B cell (primary cell): ENCODE measurements around the gene ANO2. TPM values are rescaled to one million over a fixed set of nuclear protein-coding genes. Genes with fewer than 3 reads are reported as not detected.

Source experiments
- ATAC-seq: fragments of 200-7000 bp; cut with Tn5 transposase; one replicate; pipeline ENCODE4 v1.10.0; 2021; ENCODE audit warnings: low read depth, mild to moderate bottlenecking, moderate number of reproducible peaks, moderate library complexity
- CTCF ChIA-PET: fragments of 350-600 bp; sonication (Branson Sonifier 250); formaldehyde crosslinking; loops from one replicate; lab custom pipeline; 2021; ENCODE audit warnings: antibody characterized with exemption, inconsistent platforms; lab: Charles Lee
- POLR2A ChIA-PET: fragments of 350-600 bp; sonication (Branson Sonifier 250); formaldehyde crosslinking; loops from one replicate; lab custom pipeline; 2021; ENCODE audit warnings: antibody characterized with exemption; lab: Charles Lee
- DNase-seq: peaks from one replicate; pipeline ENCODE4 v3.0.0; 2013
- H2AFZ ChIP-seq: 2 replicates; pipeline ENCODE4 v1.6.1; 2012; ENCODE audit warnings: mild to moderate bottlenecking, low read depth, low read length; ENCODE audit not compliant: insufficient read depth, poor library complexity, severe bottlenecking
- H3K27ac ChIP-seq, 2 donors: 1 replicate in 1 of 2; 2 replicates in 1 of 2; pipeline ENCODE4 v1.5.1; 2012 to 2013; ENCODE audit warnings: low read length in 2 of 2, mild to moderate bottlenecking in 2 of 2, moderate library complexity in 1 of 2
- H3K27me3 ChIP-seq, 4 experiments: fragments of 200-600 bp in 1 of 4; sonication (generic) in 1 of 4; replicated peaks in 1 of 4; 1 replicate in 2 of 4; 2 replicates in 2 of 4; pipeline versions ENCODE4 v1.6.1 to v1.7.0; 2013 to 2016; ENCODE audit warnings: low read length in 3 of 4, mild to moderate bottlenecking in 2 of 4, mixed read lengths in 1 of 4, moderate library complexity in 1 of 4; ENCODE audit not compliant: insufficient read depth in 4 of 4, control insufficient read depth in 3 of 4; ENCODE audit errors: control extremely low read depth in 1 of 4
- H3K36me3 ChIP-seq, 2 experiments: replicated peaks in 1 of 2; 1 replicate in 1 of 2; 2 replicates in 1 of 2; pipeline versions ENCODE4 v1.6.1 to v1.7.1; 2013; ENCODE audit warnings: low read length in 1 of 2; ENCODE audit not compliant: insufficient read depth in 2 of 2, control insufficient read depth in 1 of 2; ENCODE audit errors: control extremely low read depth in 1 of 2, extremely low read depth in 1 of 2
- H3K4me1 ChIP-seq, 2 donors: fragments of 200-600 bp in 1 of 2; sonication (generic) in 1 of 2; 1 replicate in 1 of 2; 2 replicates in 1 of 2; pipeline versions ENCODE4 v1.5.1 to v1.6.1; 2013 to 2017; ENCODE audit warnings: low read length in 2 of 2; ENCODE audit not compliant: control insufficient read depth in 2 of 2, insufficient read depth in 2 of 2
- H3K4me2 ChIP-seq: replicated peaks from 2 replicates; pipeline ENCODE3; 2012; ENCODE audit warnings: mild to moderate bottlenecking, low read depth, low read length; ENCODE audit not compliant: poor library complexity, severe bottlenecking
- H3K4me3 ChIP-seq, 5 experiments: fragments of 200-600 bp in 1 of 5; sonication (generic) in 1 of 5; 1 replicate in 3 of 5; 2 replicates in 2 of 5; pipeline versions ENCODE4 v1.5.1 to v1.7.0; 2011 to 2016; ENCODE audit warnings: low read length in 4 of 5, mild to moderate bottlenecking in 4 of 5, low read depth in 2 of 5, control low read depth in 1 of 5, moderate library complexity in 1 of 5; ENCODE audit not compliant: insufficient read depth in 1 of 5; ENCODE audit errors: control extremely low read depth in 1 of 5, extremely low read depth in 1 of 5
- H3K79me2 ChIP-seq: fragments of 200-600 bp; sonication (generic); one replicate; pipeline ENCODE4 v1.6.0; 2016; ENCODE audit warnings: low read length; ENCODE audit not compliant: control insufficient read depth, insufficient read depth
- H3K9ac ChIP-seq: fragments of 200-600 bp; sonication (generic); 2 replicates; pipeline ENCODE4 v1.6.1; 2017; ENCODE audit warnings: mild to moderate bottlenecking, low read length, moderate library complexity
- H3K9me3 ChIP-seq, 3 donors: one replicate each; pipeline versions ENCODE4 v1.6.1 to v1.7.1; 2013; ENCODE audit warnings: low read length in 2 of 3; ENCODE audit not compliant: control insufficient read depth in 2 of 3, insufficient read depth in 1 of 3; ENCODE audit errors: control extremely low read depth in 1 of 3
- H4K20me1 ChIP-seq: 2 replicates; pipeline ENCODE4 v1.6.0; 2012; ENCODE audit warnings: mild to moderate bottlenecking, low read length; ENCODE audit not compliant: insufficient read depth, control insufficient read depth, poor library complexity, severe bottlenecking
- H3K27ac Mint-ChIP-seq: one replicate; pipeline ENCODE4 v1.8.0; 2021; ENCODE audit warnings: mixed read lengths
- H3K27me3 Mint-ChIP-seq: one replicate; pipeline ENCODE4 v1.8.0; 2021; ENCODE audit warnings: mixed read lengths
- H3K4me1 Mint-ChIP-seq: one replicate; pipeline ENCODE4 v1.8.0; 2021; ENCODE audit warnings: mixed read lengths
- H3K4me3 Mint-ChIP-seq: one replicate; pipeline ENCODE4 v1.8.0; 2021; ENCODE audit warnings: mixed read lengths
- H3K9me3 Mint-ChIP-seq: one replicate; pipeline ENCODE4 v1.8.0; 2022; ENCODE audit warnings: mixed read lengths; ENCODE audit not compliant: insufficient read depth
- EZH2 ChIP-seq: IDR thresholded peaks from 2 replicates; pipeline ENCODE4 v1.6.1; 2012; ENCODE audit warnings: borderline replicate concordance, low read depth, mild to moderate bottlenecking, moderate library complexity, low read length; ENCODE audit not compliant: insufficient read depth, poor library complexity, severe bottlenecking
- WGBS: methylation state at CpG from one replicate; pipeline ENCODE4 v1.1.5; 2013; ENCODE audit warnings: missing lambda C conversion rate; ENCODE audit not compliant: insufficient coverage; 5-methylcytosine and 5-hydroxymethylcytosine counted together
- intact Hi-C: fragments of 100-400 bp; cut with micrococcal nuclease; formaldehyde crosslinking; loops from one replicate; pipeline ENCODE4 v1.10.0; 2022
- polyA plus RNA-seq: library from polyadenylated mRNA; depleted of rRNA; stranded (reverse); fragments of >200 nt; gene quantifications from 2 replicates; pipeline ENCODE4 v1.2.3, GENCODE V29; 2012
- total RNA-seq, 2 donors: library from RNA; stranded (reverse); fragments of 120-200 nt in 1 of 2; gene quantifications; 1 replicate in 1 of 2; 2 replicates in 1 of 2; pipeline versions ENCODE4 v1.2.3 to v1.2.4, GENCODE V29; 2013 to 2022
- TF ChIP-seq, protein P1 (sequence below): fragments of 200-600 bp; IDR thresholded peaks from one replicate; pipeline ENCODE4 v1.8.0; 2022; ENCODE audit warnings: antibody characterized with exemption, mild to moderate bottlenecking

Gene ANO2
- total and polyA plus RNA-seq, 2 donors (not counting 1 experiment from before 2014, with no cell fraction given) = not detected

DNA sequence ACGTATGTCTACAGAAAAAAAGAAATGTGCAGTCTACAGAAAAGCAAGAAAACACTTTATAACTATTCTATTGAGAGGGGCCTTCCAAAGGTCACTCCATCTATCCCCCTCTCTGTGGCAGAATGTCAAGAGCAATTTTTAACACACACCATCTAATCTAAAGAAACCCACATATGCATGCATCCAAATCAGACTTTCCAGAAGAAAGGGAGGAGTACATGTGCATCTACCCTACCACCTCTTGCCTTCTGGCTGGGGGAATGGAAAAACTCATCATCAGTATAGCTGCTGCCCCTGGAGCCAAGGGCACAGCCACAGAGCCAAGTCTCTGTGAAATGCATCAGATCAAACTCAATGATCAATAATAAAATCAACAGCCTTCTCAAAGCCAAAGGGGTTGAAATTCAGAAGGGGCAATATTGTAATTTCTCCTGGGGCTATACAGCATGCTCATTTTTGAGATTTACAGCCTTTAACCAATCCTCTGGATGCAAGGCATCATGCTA lies 63.9 kb downstream of the ANO2 start:
- Mint-ChIP-seq H3K27ac (no peak overlapping the region), H3K27me3 (peaks cover 29% of the 10 kb centered on the region), H3K4me3 (no peak overlapping the region), H3K4me1 (no peaks in the 10 kb centered on the region), H3K9me3 (no peaks in the 10 kb centered on the region)
- Histone ChIP-seq H3K27me3 (peaks cover 0 to 6% (median 3%) of the 10 kb centered on the region in 4 experiments), H3K27ac (no peak overlapping the region), H3K4me3 (no peak overlapping the region), H3K9ac (no peak overlapping the region), H3K4me2 (no peak overlapping the region), H3K9me3 (no peaks in the 10 kb centered on the region), H2AFZ (no peak overlapping the region), H4K20me1 (no peaks in the 10 kb centered on the region), H3K79me2 (no peaks in the 10 kb centered on the region), H3K4me1 (no peaks in the 10 kb centered on the region), H3K36me3 (no peaks in the 10 kb centered on the region)
- WGBS = no CpG with 5 or more reads among the region's 1 CpG
- TF ChIP-seq EZH2 = no peak
- TF ChIP-seq, protein P1, sequence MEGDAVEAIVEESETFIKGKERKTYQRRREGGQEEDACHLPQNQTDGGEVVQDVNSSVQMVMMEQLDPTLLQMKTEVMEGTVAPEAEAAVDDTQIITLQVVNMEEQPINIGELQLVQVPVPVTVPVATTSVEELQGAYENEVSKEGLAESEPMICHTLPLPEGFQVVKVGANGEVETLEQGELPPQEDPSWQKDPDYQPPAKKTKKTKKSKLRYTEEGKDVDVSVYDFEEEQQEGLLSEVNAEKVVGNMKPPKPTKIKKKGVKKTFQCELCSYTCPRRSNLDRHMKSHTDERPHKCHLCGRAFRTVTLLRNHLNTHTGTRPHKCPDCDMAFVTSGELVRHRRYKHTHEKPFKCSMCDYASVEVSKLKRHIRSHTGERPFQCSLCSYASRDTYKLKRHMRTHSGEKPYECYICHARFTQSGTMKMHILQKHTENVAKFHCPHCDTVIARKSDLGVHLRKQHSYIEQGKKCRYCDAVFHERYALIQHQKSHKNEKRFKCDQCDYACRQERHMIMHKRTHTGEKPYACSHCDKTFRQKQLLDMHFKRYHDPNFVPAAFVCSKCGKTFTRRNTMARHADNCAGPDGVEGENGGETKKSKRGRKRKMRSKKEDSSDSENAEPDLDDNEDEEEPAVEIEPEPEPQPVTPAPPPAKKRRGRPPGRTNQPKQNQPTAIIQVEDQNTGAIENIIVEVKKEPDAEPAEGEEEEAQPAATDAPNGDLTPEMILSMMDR = no peak
- ChIA-PET CTCF (no interaction called here), POLR2A (no interaction called here)
- intact Hi-C loops = no loop called here
- no peak for ATAC-seq
- DNase-seq = no peak

DNA sequence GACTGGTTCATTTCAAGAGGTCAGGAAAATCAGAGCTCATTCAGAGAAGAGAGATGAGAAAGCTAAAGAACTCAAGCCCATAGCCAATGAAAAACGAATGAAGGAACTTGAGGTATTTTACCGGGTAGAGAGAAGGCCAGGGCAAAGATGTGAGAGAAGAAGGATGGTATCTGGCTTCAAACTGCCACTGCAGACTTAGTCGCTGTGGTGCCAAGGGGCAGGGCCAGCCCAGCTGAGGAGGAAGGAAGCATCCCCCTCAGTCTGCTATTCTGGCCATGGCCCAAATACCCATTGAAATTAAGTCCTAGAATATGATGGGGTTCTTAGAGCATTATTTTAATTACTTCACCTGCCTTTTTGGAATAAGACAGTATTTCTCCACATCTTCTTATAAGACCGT lies 69.2 kb downstream of the ANO2 start:
- H3K36me3 ChIP-seq = no peaks in the 10 kb centered on the region
- ChIA-PET POLR2A (interaction anchor here (0.6 kb wide), 1 partner anchor 30 kb away, joined by 4 read pairs; no protein-coding TSS in a partner anchor), CTCF (no interaction called here)
- H3K4me2 ChIP-seq = no peak overlapping the region
- peaks cover 17% of the 10 kb centered on the region for H3K27me3 Mint-ChIP-seq
- no peak overlapping the region for H3K9ac ChIP-seq
- H3K4me1 Mint-ChIP-seq = no peaks in the 10 kb centered on the region
- ATAC-seq (no peak), DNase-seq (no peak)
- intact Hi-C loops = no loop called here
- H3K27ac Mint-ChIP-seq = no peak overlapping the region
- H3K79me2 ChIP-seq = no peaks in the 10 kb centered on the region
- no peaks in the 10 kb centered on the region for H3K4me1 ChIP-seq
- H3K9me3 Mint-ChIP-seq = no peaks in the 10 kb centered on the region
- H4K20me1 ChIP-seq = no peaks in the 10 kb centered on the region
- H2AFZ ChIP-seq = no peak overlapping the region
- H3K4me3 ChIP-seq = no peak overlapping the region
- H3K27me3 ChIP-seq = no peaks in the 10 kb centered on the region
- no peak overlapping the region for H3K4me3 Mint-ChIP-seq
- H3K27ac ChIP-seq = no peak overlapping the region
- no peaks in the 10 kb centered on the region for H3K9me3 ChIP-seq
- TF ChIP-seq EZH2 = no peak
- TF ChIP-seq, protein P1 = no peak
- 0% methylated on average over 1 of the region's 4 CpGs for WGBS
